DND-41 (cell line): ENCODE results near the gene SCAND1.

Experiments
- ATAC-seq: fragments of 200-7000 bp; cut with Tn5 transposase; 3 replicates; pipeline ENCODE4 v1.9.1; 2021; ENCODE audit warnings: low read depth; ENCODE audit not compliant: insufficient read depth
- DNase-seq: peaks from one replicate; pipeline ENCODE4 v3.0.0-alpha.2; 2020
- H2AFZ ChIP-seq: 2 replicates; pipeline ENCODE4 v1.6.0; 2012; ENCODE audit warnings: low read depth, low read length
- H3K27ac ChIP-seq: 2 replicates; pipeline ENCODE4 v1.5.1; 2012; ENCODE audit warnings: low read length, inconsistent platforms
- H3K27me3 ChIP-seq: fragments of 200-600 bp; sonication (generic); 2 replicates; pipeline ENCODE4 v1.6.0; 2012; ENCODE audit warnings: low read length, mild to moderate bottlenecking, inconsistent platforms; ENCODE audit not compliant: insufficient read depth, poor library complexity
- H3K36me3 ChIP-seq: 2 replicates; pipeline ENCODE4 v1.5.1; 2012; ENCODE audit warnings: low read length, inconsistent platforms; ENCODE audit not compliant: insufficient read depth
- H3K4me1 ChIP-seq: 2 replicates; pipeline ENCODE4 v1.5.1; 2012; ENCODE audit warnings: mild to moderate bottlenecking, low read length; ENCODE audit not compliant: insufficient read depth
- H3K4me2 ChIP-seq: 2 replicates; pipeline ENCODE4 v1.6.0; 2012; ENCODE audit warnings: mild to moderate bottlenecking, moderate library complexity, low read length, inconsistent platforms; ENCODE audit not compliant: insufficient read depth
- H3K4me3 ChIP-seq, 2 experiments: fragments of 200-600 bp in 1 of 2; shearing (Covaris generic) in 1 of 2; 2 replicates each; pipeline ENCODE4 v1.5.1; 2012 to 2016; ENCODE audit warnings: inconsistent platforms in 2 of 2, low read length in 2 of 2, mild to moderate bottlenecking in 2 of 2, low read depth in 1 of 2, moderate library complexity in 1 of 2
- H3K79me2 ChIP-seq: 2 replicates; pipeline ENCODE4 v1.6.0; 2012; ENCODE audit warnings: low read length, inconsistent platforms; ENCODE audit not compliant: insufficient read depth
- H3K9ac ChIP-seq: 2 replicates; pipeline ENCODE4 v1.6.0; 2012; ENCODE audit warnings: low read depth, mild to moderate bottlenecking, inconsistent platforms, low read length, moderate library complexity
- H3K9me3 ChIP-seq: 2 replicates; pipeline ENCODE4 v1.5.1; 2012; ENCODE audit warnings: low read length, moderate library complexity, mild to moderate bottlenecking, inconsistent platforms; ENCODE audit not compliant: insufficient read depth, severe bottlenecking
- H4K20me1 ChIP-seq: 2 replicates; pipeline ENCODE4 v1.6.0; 2012; ENCODE audit warnings: low read length; ENCODE audit not compliant: insufficient read depth
- CTCF ChIP-seq: IDR thresholded peaks from 2 replicates; pipeline ENCODE4 v1.5.1; 2012; ENCODE audit warnings: borderline replicate concordance, low read length, moderate library complexity, mild to moderate bottlenecking; ENCODE audit not compliant: poor library complexity, severe bottlenecking; ENCODE audit errors: extremely low read depth
- EZH2 ChIP-seq: IDR thresholded peaks from 3 replicates; pipeline ENCODE4 v1.6.1; 2012; ENCODE audit warnings: borderline replicate concordance, low read depth, mild to moderate bottlenecking, moderate library complexity, low read length, inconsistent platforms; ENCODE audit not compliant: severe bottlenecking

SCAND1 gene

DNA sequence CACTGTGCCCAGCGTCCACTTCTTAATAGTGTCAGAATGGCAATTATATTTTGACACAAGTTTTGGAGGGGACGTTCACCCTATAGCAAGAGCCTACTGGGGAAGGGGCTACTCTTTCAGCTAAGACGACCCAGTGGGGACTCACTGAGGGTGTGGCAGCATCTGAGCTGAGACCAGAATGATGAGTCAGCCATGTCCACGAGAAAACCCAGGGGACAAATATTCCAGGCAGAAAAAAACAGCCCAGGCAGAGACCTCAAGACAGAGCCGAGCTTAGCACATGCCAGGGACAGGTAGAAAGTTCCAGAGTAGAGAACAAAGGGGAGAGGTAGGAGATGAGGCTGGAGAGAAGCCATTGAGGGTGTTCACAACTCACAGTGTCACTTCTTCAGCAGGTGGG, 25.2 kb upstream of the SCAND1 start:
- H3K79me2 ChIP-seq = no peaks in the 10 kb centered on the region
- no peak overlapping the region for H2AFZ ChIP-seq
- H3K27ac ChIP-seq = no peak overlapping the region
- TF ChIP-seq CTCF = no peak
- TF ChIP-seq EZH2 = no peak
- no peaks in the 10 kb centered on the region for H3K36me3 ChIP-seq
- no peak overlapping the region for H3K9ac ChIP-seq
- no peaks in the 10 kb centered on the region for H3K4me1 ChIP-seq
- DNase-seq = no peak
- peaks cover 14% of the 10 kb centered on the region for H3K27me3 ChIP-seq
- H3K9me3 ChIP-seq = no peaks in the 10 kb centered on the region
- ATAC-seq = no peak
- no peak overlapping the region for H3K4me2 ChIP-seq
- H3K4me3 ChIP-seq = no peak overlapping the region
- no peaks in the 10 kb centered on the region for H4K20me1 ChIP-seq

DNA sequence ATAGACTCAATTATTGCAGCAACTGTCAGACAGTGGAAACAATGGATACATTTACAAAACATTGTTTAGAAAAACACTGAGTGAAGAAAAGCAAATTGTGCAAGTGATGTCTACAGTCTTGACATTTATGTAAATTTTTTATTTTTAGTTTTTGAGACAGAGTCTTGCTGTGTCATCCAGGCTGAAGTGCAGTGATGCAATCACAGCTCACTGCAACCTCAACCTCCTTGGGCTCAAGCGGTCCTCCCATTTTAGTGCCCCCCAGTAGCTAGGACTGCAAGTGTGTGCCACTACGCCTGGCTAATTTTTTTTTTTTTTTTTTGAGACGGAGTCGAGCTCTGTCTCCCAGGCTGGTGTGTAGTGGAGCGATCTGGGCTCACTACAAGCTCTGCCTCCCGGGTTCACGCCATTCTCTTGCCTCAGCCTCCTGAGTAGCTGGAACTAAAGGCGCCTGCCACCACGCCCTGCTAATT, 23.8 kb upstream of the SCAND1 start:
- Histone ChIP-seq H3K4me2 (no peak overlapping the region), H3K9me3 (no peaks in the 10 kb centered on the region), H3K9ac (no peak overlapping the region), H3K4me3 (no peak overlapping the region), H3K27me3 (peaks cover 14% of the 10 kb centered on the region), H3K27ac (no peak overlapping the region), H4K20me1 (no peaks in the 10 kb centered on the region), H3K36me3 (no peaks in the 10 kb centered on the region), H2AFZ (no peak overlapping the region), H3K79me2 (no peaks in the 10 kb centered on the region), H3K4me1 (no peaks in the 10 kb centered on the region)
- ATAC-seq (no peak), DNase-seq (no peak)
- TF ChIP-seq EZH2 (no peak), CTCF (no peak)

GRCh38 chr20:35975576-35976373, 21.5 kb upstream of the SCAND1 start:
- H4K20me1 ChIP-seq = no peaks in the 10 kb centered on the region
- no peak overlapping the region for H3K4me3 ChIP-seq
- TF ChIP-seq EZH2 (no peak), CTCF (no peak)
- H3K9ac ChIP-seq = no peak overlapping the region
- no peak overlapping the region for H3K4me2 ChIP-seq
- H3K4me1 ChIP-seq = no peaks in the 10 kb centered on the region
- H3K27me3 ChIP-seq = peaks cover 7% of the 10 kb centered on the region
- H3K79me2 ChIP-seq = no peaks in the 10 kb centered on the region
- ATAC-seq (no peak), DNase-seq (no peak)
- no peaks in the 10 kb centered on the region for H3K36me3 ChIP-seq
- H3K27ac ChIP-seq = no peak overlapping the region
- no peaks in the 10 kb centered on the region for H3K9me3 ChIP-seq
- no peak overlapping the region for H2AFZ ChIP-seq
